ENCODE results near the gene KRT83. TPM values are rescaled to one million over a fixed set of nuclear protein-coding genes. Genes with fewer than 3 reads are reported as not detected.

Gene KRT83
- total RNA-seq, 4 donors from 2014 or later = 10.3 to 97.1 (median 33.9) TPM; not detected in 1

- Histone ChIP-seq H3K36me3 (no peaks in the 10 kb centered on the region), H3K4me1 (peaks cover 6% of the 10 kb centered on the region), H3K9me3 (no peaks in the 10 kb centered on the region), H3K4me3 (no peak overlapping the region), H3K27ac (no peak overlapping the region), H3K27me3 (no peaks in the 10 kb centered on the region)
- 86% methylated on average over 1 of the region's 1 CpG for WGBS
- TF ChIP-seq EP300 (IDR thresholded peaks at IDR 0.05) (no peak), POLR2AphosphoS5 (IDR thresholded peaks at IDR 0.05) (no peak), POLR2A (IDR thresholded peaks at IDR 0.05) (no peak)
- TF ChIP-seq, protein P1, sequence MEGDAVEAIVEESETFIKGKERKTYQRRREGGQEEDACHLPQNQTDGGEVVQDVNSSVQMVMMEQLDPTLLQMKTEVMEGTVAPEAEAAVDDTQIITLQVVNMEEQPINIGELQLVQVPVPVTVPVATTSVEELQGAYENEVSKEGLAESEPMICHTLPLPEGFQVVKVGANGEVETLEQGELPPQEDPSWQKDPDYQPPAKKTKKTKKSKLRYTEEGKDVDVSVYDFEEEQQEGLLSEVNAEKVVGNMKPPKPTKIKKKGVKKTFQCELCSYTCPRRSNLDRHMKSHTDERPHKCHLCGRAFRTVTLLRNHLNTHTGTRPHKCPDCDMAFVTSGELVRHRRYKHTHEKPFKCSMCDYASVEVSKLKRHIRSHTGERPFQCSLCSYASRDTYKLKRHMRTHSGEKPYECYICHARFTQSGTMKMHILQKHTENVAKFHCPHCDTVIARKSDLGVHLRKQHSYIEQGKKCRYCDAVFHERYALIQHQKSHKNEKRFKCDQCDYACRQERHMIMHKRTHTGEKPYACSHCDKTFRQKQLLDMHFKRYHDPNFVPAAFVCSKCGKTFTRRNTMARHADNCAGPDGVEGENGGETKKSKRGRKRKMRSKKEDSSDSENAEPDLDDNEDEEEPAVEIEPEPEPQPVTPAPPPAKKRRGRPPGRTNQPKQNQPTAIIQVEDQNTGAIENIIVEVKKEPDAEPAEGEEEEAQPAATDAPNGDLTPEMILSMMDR (IDR thresholded peaks at IDR 0.05) = no peak
- no peak for DNase-seq (ENCODE audit: low spot score in 2 of 2)
Measured at GRCh38 chr12:52331039-52331438, 9.8 kb upstream of the KRT83 start.

DNA sequence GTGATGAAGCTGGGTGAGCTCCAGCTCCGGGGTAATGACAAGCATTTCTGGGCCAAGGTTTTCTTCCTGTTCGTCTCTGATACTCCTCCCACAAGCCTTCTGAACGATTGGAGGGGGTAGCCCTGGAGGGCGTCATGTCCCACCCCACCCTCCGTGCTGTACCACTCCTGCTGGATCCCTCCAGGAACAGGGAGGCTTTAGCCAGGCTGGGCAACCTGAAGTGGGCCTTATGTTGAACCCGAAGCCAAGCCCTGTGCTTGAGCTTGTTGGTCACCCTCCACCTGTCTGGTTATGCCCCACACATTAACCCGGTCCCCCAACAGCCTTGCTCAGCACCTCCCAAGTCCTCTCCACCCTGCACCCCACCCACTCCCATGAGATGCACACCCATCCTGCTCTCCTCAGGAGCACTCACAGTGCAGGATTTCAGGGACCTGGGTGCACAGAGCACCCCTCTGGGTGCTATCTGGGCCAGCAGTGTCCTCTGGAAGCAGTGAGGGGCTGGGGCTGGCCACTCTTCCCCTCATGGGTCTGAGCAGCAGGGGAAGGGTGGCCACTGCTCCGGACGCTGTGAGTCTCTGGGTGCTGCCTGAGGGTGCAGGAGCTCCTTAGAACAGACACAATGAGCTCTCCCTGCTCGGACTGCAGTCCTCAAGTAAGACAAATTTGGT lies 6.8 kb upstream of the KRT83 start:
- Histone ChIP-seq H3K4me3 (no peak overlapping the region), H3K9me3 (no peaks in the 10 kb centered on the region), H3K27me3 (peaks cover 2% of the 10 kb centered on the region), H3K36me3 (no peaks in the 10 kb centered on the region), H3K27ac (no peak overlapping the region), H3K4me1 (peaks cover 6% of the 10 kb centered on the region)
- DNase-seq (ENCODE audit: low spot score in 2 of 2) = no peak
- TF ChIP-seq POLR2A (IDR thresholded peaks at IDR 0.05) (no peak), POLR2AphosphoS5 (IDR thresholded peaks at IDR 0.05) (no peak), EP300 (IDR thresholded peaks at IDR 0.05) (no peak)
- TF ChIP-seq, protein P1 (IDR thresholded peaks at IDR 0.05) = peak in 1 of 2 donors; percentile 3
- 48% methylated on average over 8 of the region's 10 CpGs for WGBS

- WGBS = 48% methylated on average over 10 of the region's 11 CpGs
- Histone ChIP-seq H3K36me3 (no peaks in the 10 kb centered on the region), H3K4me1 (peaks cover 6% of the 10 kb centered on the region), H3K9me3 (no peaks in the 10 kb centered on the region), H3K4me3 (no peak overlapping the region), H3K27ac (no peak overlapping the region), H3K27me3 (peaks cover 2% of the 10 kb centered on the region)
- peak in 1 of 2 donors; percentile 85 for DNase-seq (ENCODE audit: low spot score in 2 of 2)
- TF ChIP-seq EP300 (IDR thresholded peaks at IDR 0.05) (no peak), POLR2AphosphoS5 (IDR thresholded peaks at IDR 0.05) (peak in 1 of 3 donors; percentile 11), POLR2A (IDR thresholded peaks at IDR 0.05) (no peak)
- TF ChIP-seq, protein P1 (IDR thresholded peaks at IDR 0.05) = peak; percentile 67 to 81
Measured at GRCh38 chr12:52327052-52327829, 6.0 kb upstream of the KRT83 start.

DNA sequence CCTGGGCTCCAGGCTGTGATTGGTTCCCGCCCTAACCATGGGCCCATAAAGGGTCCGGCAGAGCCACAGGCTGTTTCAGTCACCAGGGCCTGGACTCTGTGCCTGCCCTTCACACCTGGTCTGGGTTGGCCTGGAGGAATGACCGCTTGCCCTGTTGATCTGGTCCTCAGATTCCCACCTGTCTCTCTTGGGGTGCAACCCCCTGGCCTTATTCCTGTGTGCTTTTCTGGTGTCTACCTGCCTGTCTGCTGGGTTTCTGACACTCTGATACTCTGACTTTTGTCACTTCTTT lies 2.9 kb upstream of the KRT83 start:
- peaks cover 20% of the 10 kb centered on the region for H3K27me3 ChIP-seq
- WGBS = 93% methylated on average over 3 of the region's 3 CpGs
- H3K4me1 ChIP-seq = peaks cover 11% of the 10 kb centered on the region
- TF ChIP-seq POLR2A (IDR thresholded peaks at IDR 0.05) = no peak
- no peak for TF ChIP-seq POLR2AphosphoS5 (IDR thresholded peaks at IDR 0.05)
- TF ChIP-seq, protein P1 (IDR thresholded peaks at IDR 0.05) = no peak
- no peak for TF ChIP-seq EP300 (IDR thresholded peaks at IDR 0.05)
- H3K4me3 ChIP-seq = no peak overlapping the region
- H3K36me3 ChIP-seq = no peaks in the 10 kb centered on the region
- DNase-seq (ENCODE audit: low spot score in 2 of 2) = peak; percentile 36 to 67
- H3K9me3 ChIP-seq = no peaks in the 10 kb centered on the region
- no peak overlapping the region for H3K27ac ChIP-seq

GRCh38 chr12:52323416-52324152 lies 2.4 kb upstream of the KRT83 start:
- peaks cover 11% of the 10 kb centered on the region for H3K4me1 ChIP-seq
- no peak overlapping the region for H3K4me3 ChIP-seq
- peaks cover 25% of the 10 kb centered on the region for H3K27me3 ChIP-seq
- TF ChIP-seq POLR2A (IDR thresholded peaks at IDR 0.05) (no peak), POLR2AphosphoS5 (IDR thresholded peaks at IDR 0.05) (no peak), EP300 (IDR thresholded peaks at IDR 0.05) (no peak)
- TF ChIP-seq, protein P1 (IDR thresholded peaks at IDR 0.05) = no peak
- no peaks in the 10 kb centered on the region for H3K36me3 ChIP-seq
- 87% methylated on average over 8 of the region's 10 CpGs for WGBS
- no peak overlapping the region for H3K27ac ChIP-seq
- peak in 1 of 2 donors; percentile 36 for DNase-seq (ENCODE audit: low spot score in 2 of 2)
- no peaks in the 10 kb centered on the region for H3K9me3 ChIP-seq

Measured in suprapubic skin (tissue), 4 donors.